ENCODE measurements around the gene GRIN2A. TPM values are rescaled to one million over a fixed set of nuclear protein-coding genes. Genes with fewer than 3 reads are reported as not detected.

Gene GRIN2A
- total and polyA plus RNA-seq, 4 donors, result 0.13 to 3.3 (median 1.1) TPM

DNA sequence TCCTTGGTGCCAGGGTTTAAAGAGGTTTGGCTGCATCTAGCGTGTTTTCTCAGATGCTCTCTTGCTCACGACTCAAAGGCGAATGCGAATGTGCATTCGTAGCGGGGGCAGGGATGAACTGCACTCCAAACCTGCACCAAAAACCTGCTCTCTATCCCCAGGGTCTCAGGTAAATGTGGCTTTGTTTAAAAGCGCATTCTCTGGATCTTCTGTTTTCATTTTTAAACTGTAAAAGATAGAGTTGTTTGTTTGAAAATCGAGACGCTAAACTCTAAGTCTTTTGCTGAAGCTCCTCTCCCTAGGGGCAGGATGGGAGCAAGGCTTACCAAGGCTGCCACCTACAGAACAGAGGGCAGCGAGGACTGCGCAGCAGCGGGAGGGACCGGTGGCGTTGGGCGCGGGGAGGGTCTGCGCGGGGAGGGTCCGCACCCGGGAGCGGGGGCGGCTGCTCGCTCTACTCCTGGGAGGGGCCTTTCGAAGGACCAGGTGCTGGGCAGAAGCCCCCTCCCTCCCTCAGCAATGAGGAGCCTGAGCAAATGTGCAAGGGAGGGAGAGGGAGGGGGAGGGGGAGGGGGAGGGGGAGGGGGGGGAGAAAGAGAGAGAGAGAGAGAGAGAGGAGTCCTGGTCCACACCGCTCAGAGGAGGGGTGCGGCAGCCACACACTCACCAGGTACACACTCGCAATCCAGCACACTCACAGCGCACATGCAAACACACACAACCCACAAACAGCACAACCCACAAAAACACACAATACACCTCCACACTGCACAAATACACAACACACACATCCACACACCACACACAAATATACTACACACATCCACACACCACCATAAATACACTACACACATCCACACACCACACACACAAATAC lies 142.8 kb downstream of the GRIN2A start:
- H3K4me1 ChIP-seq (ENCODE audit: control insufficient read depth in 1 of 2, insufficient read depth in 2 of 2, low read length in 2 of 2), result no peaks in the 10 kb centered on the region
- no peaks in the 10 kb centered on the region for H3K36me3 ChIP-seq (ENCODE audit: control insufficient read depth in 1 of 2, insufficient read depth in 2 of 2, low read length in 1 of 2)
- DNase-seq, result no peak
- WGBS, 2 donors, result 1 to 6% methylated on average over 23 to 28 of the region's 28 CpGs
- intact Hi-C loops (cut with DNase I), result loop anchor here (5.0 to 10.0 kb wide), 2 partner anchors 55 to 138 kb away; no protein-coding TSS in a partner anchor
- peak; percentile 67 for ATAC-seq (ENCODE audit: low FRiP score)
- H3K27me3 ChIP-seq (ENCODE audit: control insufficient read depth in 1 of 2, insufficient read depth in 2 of 2, low read length in 1 of 2), result no peaks in the 10 kb centered on the region
- H3K4me3 ChIP-seq (ENCODE audit: low read length in 2 of 2), result peak overlapping the region in 1 of 2 donors; percentile 29
- H3K27ac ChIP-seq (ENCODE audit: low read depth in 1 of 2, low read length in 2 of 2), result no peak overlapping the region
- H3K9me3 ChIP-seq (ENCODE audit: control insufficient read depth, low read length), result no peaks in the 10 kb centered on the region

DNA sequence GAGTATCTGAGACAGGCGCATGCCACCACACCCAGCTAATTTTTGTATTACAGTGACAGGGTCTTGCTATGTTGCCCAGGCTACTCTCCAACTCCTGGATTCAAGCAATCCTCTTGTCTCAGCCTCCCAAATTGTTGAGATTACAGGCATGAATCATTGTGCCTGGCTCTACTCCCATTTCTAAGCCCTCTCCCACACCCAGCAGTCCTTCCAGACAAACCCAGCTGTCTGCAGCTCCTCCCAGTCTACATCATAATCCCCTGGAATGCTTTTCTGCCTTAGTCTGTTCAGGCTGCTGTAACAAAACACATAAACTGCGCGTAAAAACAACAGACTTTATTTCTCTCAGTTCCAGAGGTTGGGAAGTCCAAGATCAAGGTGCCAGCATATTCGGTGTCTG lies 144.5 kb downstream of the GRIN2A start:
- no peak overlapping the region for H3K27ac ChIP-seq (ENCODE audit: low read depth in 1 of 2, low read length in 2 of 2)
- intact Hi-C loops (cut with DNase I), result loop anchor here (5.0 to 10.0 kb wide), 2 partner anchors 57 to 140 kb away; no protein-coding TSS in a partner anchor
- H3K9me3 ChIP-seq (ENCODE audit: control insufficient read depth, low read length), result no peaks in the 10 kb centered on the region
- H3K27me3 ChIP-seq (ENCODE audit: control insufficient read depth in 1 of 2, insufficient read depth in 2 of 2, low read length in 1 of 2), result no peaks in the 10 kb centered on the region
- no peaks in the 10 kb centered on the region for H3K36me3 ChIP-seq (ENCODE audit: control insufficient read depth in 1 of 2, insufficient read depth in 2 of 2, low read length in 1 of 2)
- H3K4me1 ChIP-seq (ENCODE audit: control insufficient read depth in 1 of 2, insufficient read depth in 2 of 2, low read length in 2 of 2), result no peaks in the 10 kb centered on the region
- no peak for DNase-seq
- 80 to 85% methylated on average over 4 of the region's 4 CpGs for WGBS, 2 donors
- H3K4me3 ChIP-seq (ENCODE audit: low read length in 2 of 2), result no peak overlapping the region
- ATAC-seq (ENCODE audit: low FRiP score), result no peak

DNA sequence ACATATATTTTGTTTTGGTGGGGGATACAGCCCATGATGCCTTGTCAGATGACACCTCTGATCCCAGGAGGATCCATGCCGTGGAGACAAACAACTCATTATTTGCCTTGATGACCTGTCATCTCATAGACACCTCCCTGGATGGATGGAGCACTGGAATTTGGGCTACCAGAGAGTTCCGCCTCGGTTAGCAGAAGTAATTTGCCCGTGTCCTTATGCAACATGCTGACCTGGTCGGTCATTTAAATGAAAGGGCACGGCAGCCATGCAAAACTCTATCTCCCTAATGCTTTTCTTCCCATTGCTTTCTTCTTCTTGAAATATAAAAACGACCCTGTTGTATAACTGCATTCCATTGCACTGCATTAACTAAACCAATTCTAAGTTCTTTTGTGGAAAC lies 145.3 kb downstream of the GRIN2A start:
- WGBS, 2 donors, result 54 to 77% methylated on average over 7 of the region's 7 CpGs
- no peaks in the 10 kb centered on the region for H3K9me3 ChIP-seq (ENCODE audit: control insufficient read depth, low read length)
- intact Hi-C loops (cut with DNase I), result loop anchor here (5.0 to 10.0 kb wide), 2 partner anchors 58 to 140 kb away; no protein-coding TSS in a partner anchor
- H3K4me1 ChIP-seq (ENCODE audit: control insufficient read depth in 1 of 2, insufficient read depth in 2 of 2, low read length in 2 of 2), result no peaks in the 10 kb centered on the region
- DNase-seq (no peak), ATAC-seq (ENCODE audit: low FRiP score) (no peak)
- no peaks in the 10 kb centered on the region for H3K36me3 ChIP-seq (ENCODE audit: control insufficient read depth in 1 of 2, insufficient read depth in 2 of 2, low read length in 1 of 2)
- H3K4me3 ChIP-seq (ENCODE audit: low read length in 2 of 2), result no peak overlapping the region
- no peaks in the 10 kb centered on the region for H3K27me3 ChIP-seq (ENCODE audit: control insufficient read depth in 1 of 2, insufficient read depth in 2 of 2, low read length in 1 of 2)
- H3K27ac ChIP-seq (ENCODE audit: low read depth in 1 of 2, low read length in 2 of 2), result no peak overlapping the region

DNA sequence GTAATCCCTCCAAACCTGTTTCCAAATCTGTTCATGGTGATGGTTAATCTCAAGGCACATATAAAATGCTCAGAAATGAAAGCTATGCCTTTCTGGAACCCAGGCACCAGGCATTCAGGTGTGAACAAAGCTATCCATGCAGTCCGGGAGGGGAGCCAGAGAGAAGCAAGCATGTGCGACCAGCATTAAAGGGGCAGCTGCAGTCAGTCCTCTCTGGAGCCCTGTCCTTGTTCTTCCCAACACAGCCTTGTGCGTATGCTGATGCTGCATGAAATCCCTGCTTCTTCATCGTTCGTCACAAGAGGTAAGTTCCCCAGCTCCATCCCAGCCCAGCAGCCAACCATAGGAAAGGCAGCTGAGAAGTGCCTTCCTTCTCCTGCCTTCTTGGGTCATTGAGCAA lies 148.7 kb downstream of the GRIN2A start:
- H3K4me3 ChIP-seq (ENCODE audit: low read length in 2 of 2), result no peak overlapping the region
- intact Hi-C loops (cut with DNase I), result loop anchor here in 1 of 2 donors (10.0 kb wide), 1 partner anchor 61 kb away; no protein-coding TSS in a partner anchor
- no peaks in the 10 kb centered on the region for H3K4me1 ChIP-seq (ENCODE audit: control insufficient read depth in 1 of 2, insufficient read depth in 2 of 2, low read length in 2 of 2)
- H3K36me3 ChIP-seq (ENCODE audit: control insufficient read depth in 1 of 2, insufficient read depth in 2 of 2, low read length in 1 of 2), result no peaks in the 10 kb centered on the region
- H3K27me3 ChIP-seq (ENCODE audit: control insufficient read depth in 1 of 2, insufficient read depth in 2 of 2, low read length in 1 of 2), result no peaks in the 10 kb centered on the region
- no peaks in the 10 kb centered on the region for H3K9me3 ChIP-seq (ENCODE audit: control insufficient read depth, low read length)
- 79 to 82% methylated on average over 5 of the region's 5 CpGs for WGBS, 2 donors
- no peak for ATAC-seq (ENCODE audit: low FRiP score)
- no peak for DNase-seq
- no peak overlapping the region for H3K27ac ChIP-seq (ENCODE audit: low read depth in 1 of 2, low read length in 2 of 2)

DNA sequence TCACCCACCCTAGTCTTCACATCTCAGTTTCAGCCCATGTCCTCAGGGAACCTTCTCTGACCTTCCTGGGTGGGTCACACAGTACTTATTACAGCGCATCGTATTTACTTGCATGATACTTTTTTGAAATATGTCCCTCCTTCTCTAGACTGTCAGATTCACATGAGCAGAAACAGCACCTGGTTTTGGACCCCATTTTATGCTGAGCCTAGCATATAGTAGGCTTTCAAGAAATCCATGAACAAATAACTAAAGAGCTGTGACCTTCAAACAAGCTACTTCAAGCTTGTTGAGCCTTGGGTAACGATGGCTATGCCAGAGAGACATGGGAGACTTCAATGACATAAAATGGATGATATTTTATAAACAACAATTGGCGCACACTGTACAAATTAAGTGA lies 150.3 kb downstream of the GRIN2A start:
- no peaks in the 10 kb centered on the region for H3K27me3 ChIP-seq (ENCODE audit: control insufficient read depth in 1 of 2, insufficient read depth in 2 of 2, low read length in 1 of 2)
- no peak for DNase-seq
- no peak overlapping the region for H3K4me3 ChIP-seq (ENCODE audit: low read length in 2 of 2)
- H3K27ac ChIP-seq (ENCODE audit: low read depth in 1 of 2, low read length in 2 of 2), result no peak overlapping the region
- no peak for ATAC-seq (ENCODE audit: low FRiP score)
- no peaks in the 10 kb centered on the region for H3K4me1 ChIP-seq (ENCODE audit: control insufficient read depth in 1 of 2, insufficient read depth in 2 of 2, low read length in 2 of 2)
- no peaks in the 10 kb centered on the region for H3K9me3 ChIP-seq (ENCODE audit: control insufficient read depth, low read length)
- intact Hi-C loops (cut with DNase I), result loop anchor here in 1 of 2 donors (2.0 to 10.0 kb wide), 2 partner anchors 63 to 149 kb away; no protein-coding TSS in a partner anchor
- H3K36me3 ChIP-seq (ENCODE audit: control insufficient read depth in 1 of 2, insufficient read depth in 2 of 2, low read length in 1 of 2), result no peaks in the 10 kb centered on the region
- WGBS, 2 donors, result 94 to 95% methylated on average over 4 of the region's 4 CpGs

DNA sequence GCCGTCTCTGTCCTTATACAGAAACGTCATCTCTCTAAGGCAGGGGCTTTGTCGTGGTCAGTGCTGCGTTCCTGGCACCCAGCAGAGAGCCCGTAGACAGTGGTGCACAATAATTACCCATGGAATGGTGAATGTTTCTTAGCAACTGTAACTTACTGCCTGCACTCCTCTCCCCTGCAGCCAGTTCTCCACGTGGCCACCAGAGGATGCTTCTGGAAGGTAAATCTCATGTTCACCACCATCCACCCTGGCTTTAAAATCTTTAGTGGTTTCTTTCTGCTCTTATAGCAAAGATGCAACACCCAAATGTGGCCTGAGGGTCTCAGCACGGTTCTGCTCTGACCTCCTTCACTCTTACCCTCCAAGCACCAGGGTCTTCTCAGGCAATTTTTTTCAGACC lies 150.8 kb downstream of the GRIN2A start:
- Histone ChIP-seq H3K4me1 (ENCODE audit: control insufficient read depth in 1 of 2, insufficient read depth in 2 of 2, low read length in 2 of 2) (no peaks in the 10 kb centered on the region), H3K9me3 (ENCODE audit: control insufficient read depth, low read length) (no peaks in the 10 kb centered on the region), H3K27me3 (ENCODE audit: control insufficient read depth in 1 of 2, insufficient read depth in 2 of 2, low read length in 1 of 2) (no peaks in the 10 kb centered on the region), H3K4me3 (ENCODE audit: low read length in 2 of 2) (no peak overlapping the region), H3K36me3 (ENCODE audit: control insufficient read depth in 1 of 2, insufficient read depth in 2 of 2, low read length in 1 of 2) (no peaks in the 10 kb centered on the region), H3K27ac (ENCODE audit: low read depth in 1 of 2, low read length in 2 of 2) (no peak overlapping the region)
- intact Hi-C loops (cut with DNase I), result loop anchor here in 1 of 2 donors (2.0 to 10.0 kb wide), 2 partner anchors 63 to 149 kb away; no protein-coding TSS in a partner anchor
- WGBS, 2 donors, result 60 to 75% methylated on average over 7 of the region's 7 CpGs
- ATAC-seq (ENCODE audit: low FRiP score) (peak; percentile 23), DNase-seq (no peak)

DNA sequence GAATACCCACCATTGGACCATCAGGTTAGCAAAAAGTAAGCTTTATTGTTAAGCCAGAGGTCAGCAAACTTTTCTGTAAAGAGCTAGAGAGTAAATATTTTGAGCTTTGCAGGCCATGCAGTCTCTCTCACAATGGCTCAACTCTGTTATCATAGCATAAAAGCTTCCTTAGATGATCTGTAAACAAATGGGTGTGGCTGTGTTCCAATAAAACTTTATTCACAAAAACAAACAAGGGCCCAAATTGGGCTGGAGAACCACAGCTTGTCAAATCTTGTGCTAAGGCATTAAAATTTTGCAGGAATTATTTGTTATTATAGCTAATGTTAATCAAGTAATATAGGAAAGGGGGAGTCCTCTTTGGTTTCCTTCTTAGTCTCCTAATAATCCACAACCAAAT lies 153.6 kb downstream of the GRIN2A start:
- intact Hi-C loops (cut with DNase I), result no loop called here
- Histone ChIP-seq H3K36me3 (ENCODE audit: control insufficient read depth in 1 of 2, insufficient read depth in 2 of 2, low read length in 1 of 2) (no peaks in the 10 kb centered on the region), H3K4me1 (ENCODE audit: control insufficient read depth in 1 of 2, insufficient read depth in 2 of 2, low read length in 2 of 2) (no peaks in the 10 kb centered on the region), H3K4me3 (ENCODE audit: low read length in 2 of 2) (no peak overlapping the region), H3K27me3 (ENCODE audit: control insufficient read depth in 1 of 2, insufficient read depth in 2 of 2, low read length in 1 of 2) (no peaks in the 10 kb centered on the region), H3K9me3 (ENCODE audit: control insufficient read depth, low read length) (no peaks in the 10 kb centered on the region), H3K27ac (ENCODE audit: low read depth in 1 of 2, low read length in 2 of 2) (no peak overlapping the region)
- DNase-seq, result no peak
- no peak for ATAC-seq (ENCODE audit: low FRiP score)

DNA sequence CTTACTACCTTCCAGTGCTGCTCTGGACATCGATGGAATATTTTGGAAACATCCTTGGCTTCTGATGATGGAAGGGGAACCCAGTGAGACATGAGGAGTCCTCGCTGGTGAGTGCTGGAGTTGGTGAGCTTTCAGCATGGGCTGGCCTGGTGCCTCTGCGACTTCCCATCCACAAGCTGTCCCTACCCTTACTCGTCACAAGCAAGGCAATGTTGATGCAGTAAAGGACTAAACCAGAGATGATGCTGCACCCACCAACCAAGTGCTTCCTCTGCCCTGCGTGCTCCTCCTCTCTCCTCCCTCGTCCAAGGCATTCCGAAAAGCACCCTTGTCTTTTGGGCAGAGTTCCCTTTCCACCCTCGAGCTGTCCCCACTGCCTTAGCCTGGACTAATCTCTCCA lies 154.7 kb downstream of the GRIN2A start:
- Histone ChIP-seq H3K27ac (ENCODE audit: low read depth in 1 of 2, low read length in 2 of 2) (no peak overlapping the region), H3K27me3 (ENCODE audit: control insufficient read depth in 1 of 2, insufficient read depth in 2 of 2, low read length in 1 of 2) (no peaks in the 10 kb centered on the region), H3K36me3 (ENCODE audit: control insufficient read depth in 1 of 2, insufficient read depth in 2 of 2, low read length in 1 of 2) (no peaks in the 10 kb centered on the region), H3K4me3 (ENCODE audit: low read length in 2 of 2) (no peak overlapping the region), H3K9me3 (ENCODE audit: control insufficient read depth, low read length) (no peaks in the 10 kb centered on the region), H3K4me1 (ENCODE audit: control insufficient read depth in 1 of 2, insufficient read depth in 2 of 2, low read length in 2 of 2) (no peaks in the 10 kb centered on the region)
- no peak for DNase-seq
- 60 to 77% methylated on average over 8 of the region's 8 CpGs for WGBS, 2 donors
- no peak for ATAC-seq (ENCODE audit: low FRiP score)
- intact Hi-C loops (cut with DNase I), result no loop called here

DNA sequence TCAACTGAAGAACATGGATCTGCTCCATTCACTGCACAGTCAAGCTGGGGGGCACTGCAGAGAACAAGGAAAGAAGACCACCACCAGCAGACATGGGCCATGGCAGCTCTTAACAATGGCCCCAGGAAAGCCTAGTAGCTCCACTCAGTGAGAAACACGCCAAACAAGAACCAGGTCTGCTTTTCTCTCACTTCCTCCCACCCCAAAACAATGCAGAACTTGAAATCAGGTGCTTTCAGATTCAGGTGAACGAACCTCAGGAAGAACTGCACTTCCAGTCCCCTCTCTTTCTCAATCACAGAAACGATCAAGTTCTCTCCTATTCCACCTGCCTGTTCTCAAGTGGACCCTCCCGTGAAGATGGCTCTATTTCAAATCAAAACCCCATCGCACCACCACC lies 155.6 kb downstream of the GRIN2A start:
- Histone ChIP-seq H3K9me3 (ENCODE audit: control insufficient read depth, low read length) (no peaks in the 10 kb centered on the region), H3K4me3 (ENCODE audit: low read length in 2 of 2) (no peak overlapping the region), H3K4me1 (ENCODE audit: control insufficient read depth in 1 of 2, insufficient read depth in 2 of 2, low read length in 2 of 2) (no peaks in the 10 kb centered on the region), H3K27me3 (ENCODE audit: control insufficient read depth in 1 of 2, insufficient read depth in 2 of 2, low read length in 1 of 2) (no peaks in the 10 kb centered on the region), H3K27ac (ENCODE audit: low read depth in 1 of 2, low read length in 2 of 2) (no peak overlapping the region), H3K36me3 (ENCODE audit: control insufficient read depth in 1 of 2, insufficient read depth in 2 of 2, low read length in 1 of 2) (no peaks in the 10 kb centered on the region)
- no peak for DNase-seq
- intact Hi-C loops (cut with DNase I), result no loop called here
- no peak for ATAC-seq (ENCODE audit: low FRiP score)
- 86 to 88% methylated on average over 5 of the region's 5 CpGs for WGBS, 2 donors

Measured in aorta (tissue), 5 donors.